Measurements from ENCODE around the gene MAEA.

The MAEA gene

GRCh38 chr4:1305781-1306455 is 16.2 kb downstream of the MAEA start:
- DNase-seq = no peak

DNA sequence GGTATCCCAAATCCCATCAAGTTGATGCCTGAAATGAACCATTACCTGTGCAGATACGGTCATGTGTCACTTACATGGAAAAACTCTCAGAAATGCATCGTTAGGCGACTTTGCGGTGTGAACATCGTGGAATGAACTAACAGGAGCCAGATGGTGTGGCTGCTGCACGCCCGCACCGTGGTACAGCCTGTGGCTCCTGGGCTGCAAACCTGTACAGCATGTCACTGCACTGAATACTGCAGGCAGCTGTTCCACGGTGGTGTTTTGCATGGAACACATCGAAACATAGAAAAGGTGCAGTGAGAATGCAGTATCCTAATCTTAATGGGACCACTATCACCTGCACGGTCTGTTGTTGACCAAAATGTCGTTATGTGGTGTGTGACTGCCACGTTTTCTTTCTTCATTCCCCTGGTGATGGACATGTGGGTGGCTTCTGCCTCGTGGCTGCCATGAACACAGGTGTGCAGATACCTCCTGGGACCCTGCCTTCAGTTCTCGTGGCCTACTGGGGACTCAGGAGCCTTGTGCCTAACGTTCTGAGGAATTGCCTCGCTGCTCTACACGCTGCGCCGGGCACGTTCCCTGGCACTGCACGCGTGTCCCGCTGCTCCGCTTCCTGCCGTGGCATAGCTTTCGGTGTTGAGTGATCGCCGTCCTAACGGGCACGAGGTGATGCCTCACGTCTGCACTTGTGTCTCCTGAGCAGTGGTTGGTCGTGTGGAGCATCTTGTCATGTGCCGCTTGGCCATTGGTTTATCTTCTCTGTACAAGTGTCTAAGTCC is 18.5 kb downstream of the MAEA start:
- DNase-seq = no peak

GRCh38 chr4:1309261-1310010 is 19.7 kb downstream of the MAEA start:
- no peak for DNase-seq

DNA sequence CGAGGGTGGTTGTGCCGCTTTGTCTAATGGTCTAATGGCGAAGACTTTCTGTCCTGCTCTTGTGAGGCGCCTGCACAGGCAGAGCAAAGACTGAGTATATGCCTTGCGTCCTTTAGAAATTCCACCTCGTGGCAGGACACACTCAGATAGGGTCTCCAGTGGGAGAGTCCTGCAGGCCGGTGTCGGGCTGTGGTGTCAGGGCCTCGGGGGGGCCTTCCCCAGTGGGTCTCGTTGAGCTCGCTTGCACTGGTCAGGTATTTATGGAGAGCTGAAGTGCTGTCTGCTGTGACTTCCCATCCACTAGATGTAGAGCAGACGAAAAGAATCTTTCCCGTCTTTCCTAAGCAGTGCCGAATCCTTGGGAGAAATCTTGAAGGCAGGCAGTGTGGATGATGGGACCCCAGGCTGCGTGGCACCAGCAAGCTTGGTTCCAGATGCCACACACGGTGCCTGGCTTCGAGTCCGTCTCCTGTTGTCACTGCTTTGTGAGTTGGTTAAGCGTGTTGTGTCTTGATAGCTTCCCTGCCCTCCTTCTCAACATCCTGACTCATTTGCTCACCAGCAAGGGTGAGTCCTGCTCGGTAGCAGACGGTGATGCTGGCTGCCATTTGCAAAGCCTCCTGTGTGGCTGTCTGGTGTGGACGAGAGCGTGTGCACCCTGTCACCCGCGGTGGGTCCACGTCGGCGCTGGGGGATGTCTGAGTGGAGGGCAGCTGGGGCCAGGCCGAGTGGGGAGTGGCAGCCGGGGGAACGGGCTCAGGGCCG is 20.5 kb downstream of the MAEA start:
- DNase-seq = no peak

DNA sequence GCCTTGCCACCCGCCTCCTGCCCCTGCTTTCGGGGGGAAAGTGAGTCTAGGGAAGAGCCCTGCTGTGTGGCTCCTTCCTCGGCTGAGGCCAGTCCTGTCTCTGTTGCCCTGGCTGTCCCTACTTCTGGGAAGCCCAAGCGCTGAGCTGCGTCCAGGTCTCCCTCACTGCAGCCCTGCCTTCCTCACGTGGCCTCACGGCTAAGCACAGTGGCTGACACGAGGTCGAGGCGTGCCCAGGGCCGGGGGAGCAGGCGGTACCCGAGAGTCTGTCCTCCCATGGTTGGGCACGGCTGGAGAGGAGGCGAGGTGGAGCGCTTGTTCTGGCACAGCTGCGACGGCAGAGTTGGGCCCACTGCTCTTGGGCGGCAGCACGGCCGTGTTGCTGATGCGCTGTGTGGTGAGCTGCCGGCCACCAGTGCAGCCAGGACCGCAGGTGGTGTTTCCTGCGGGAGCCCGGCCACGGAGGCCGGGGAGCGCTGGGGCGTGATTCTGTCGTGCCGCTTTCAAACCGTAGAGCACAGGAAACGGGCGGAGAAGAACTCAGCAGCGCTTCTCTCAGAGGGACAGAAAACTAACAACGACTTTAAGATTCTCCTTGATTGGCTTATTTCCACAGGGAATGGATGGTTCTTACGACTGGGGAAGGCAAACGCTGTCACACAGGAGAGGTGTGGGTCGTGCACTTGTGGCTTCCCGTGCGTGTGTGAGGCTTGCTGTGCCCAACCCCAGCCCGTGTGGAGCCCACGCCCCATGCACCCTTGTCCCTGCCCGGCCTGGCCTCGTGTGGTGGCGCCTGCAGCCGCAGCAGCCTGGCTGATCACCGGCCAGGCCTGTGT is 21.3 kb downstream of the MAEA start:
- no peak for DNase-seq

DNA sequence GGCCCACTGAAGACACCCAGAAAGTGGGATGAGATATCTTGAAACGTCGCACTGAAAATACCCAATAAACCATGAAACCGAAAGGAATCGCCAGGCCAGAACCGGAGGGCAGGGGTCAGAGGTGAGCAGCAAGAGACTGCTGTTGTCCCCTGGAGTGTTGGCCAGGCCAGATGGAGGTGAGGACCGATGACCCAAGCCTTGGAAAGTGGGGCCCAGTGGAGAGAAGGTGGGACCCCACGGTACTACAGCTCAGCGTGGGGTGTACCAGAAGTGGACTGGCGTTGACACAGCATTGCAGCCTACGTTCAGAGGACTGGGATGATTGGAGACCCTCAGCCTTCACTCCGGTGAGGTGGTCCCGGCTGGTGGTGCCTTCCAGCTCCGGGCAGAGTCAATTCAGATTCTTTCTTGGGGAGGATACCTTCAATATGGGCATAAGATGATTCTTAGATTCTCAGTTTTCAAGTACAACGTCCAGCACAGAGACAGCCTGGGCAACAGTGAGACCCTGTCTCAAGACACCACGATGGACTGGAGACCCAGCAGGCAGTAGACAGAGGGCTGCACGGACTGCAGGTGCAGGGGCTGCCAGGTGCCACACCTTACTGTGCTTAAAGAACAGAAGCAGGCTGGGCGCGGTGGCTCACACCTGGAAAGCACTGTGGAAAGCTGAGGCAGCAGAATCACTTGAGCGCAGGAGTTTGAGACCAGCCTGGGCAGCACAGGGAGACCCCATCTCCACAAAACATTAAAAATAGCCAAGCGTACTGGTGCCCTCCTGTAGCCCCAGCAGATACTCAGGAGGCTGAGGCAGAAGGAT is 23.3 kb downstream of the MAEA start:
- DNase-seq = no peak

- no peak for DNase-seq
Observed at GRCh38 chr4:1315306-1315705, 25.6 kb downstream of the MAEA start.

GRCh38 chr4:1315836-1316536 is 26.3 kb downstream of the MAEA start:
- no peak for DNase-seq

DNA sequence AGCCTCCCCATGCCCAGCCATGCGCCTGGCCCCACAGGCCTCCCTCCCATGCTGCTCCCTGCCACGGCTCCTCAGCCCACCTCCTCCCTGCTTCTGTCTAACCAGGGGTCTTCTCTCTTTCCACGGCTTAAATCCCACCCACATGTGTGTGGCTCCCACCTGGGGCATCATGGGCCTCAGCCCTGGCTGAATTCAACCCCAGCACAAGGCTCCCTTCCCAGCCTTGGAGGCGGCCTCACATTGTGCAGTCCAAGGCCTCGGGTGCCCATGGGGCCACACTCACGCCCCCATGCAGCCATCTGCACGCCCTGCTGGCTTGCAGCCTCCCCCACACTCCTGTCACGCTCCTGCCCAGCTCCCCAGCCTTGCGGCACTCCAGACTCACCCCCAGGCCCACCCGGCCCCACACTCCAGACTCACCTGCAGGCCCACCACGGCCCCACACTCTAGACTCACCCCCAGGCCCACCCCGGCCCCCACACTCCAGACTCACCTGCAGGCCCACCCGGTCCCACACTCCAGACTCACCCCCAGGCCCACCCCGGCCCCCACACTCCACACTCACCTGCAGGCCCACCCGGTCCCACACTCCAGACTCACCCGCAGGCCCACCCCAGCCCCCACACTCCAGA is 27.0 kb downstream of the MAEA start:
- DNase-seq = no peak

DNA sequence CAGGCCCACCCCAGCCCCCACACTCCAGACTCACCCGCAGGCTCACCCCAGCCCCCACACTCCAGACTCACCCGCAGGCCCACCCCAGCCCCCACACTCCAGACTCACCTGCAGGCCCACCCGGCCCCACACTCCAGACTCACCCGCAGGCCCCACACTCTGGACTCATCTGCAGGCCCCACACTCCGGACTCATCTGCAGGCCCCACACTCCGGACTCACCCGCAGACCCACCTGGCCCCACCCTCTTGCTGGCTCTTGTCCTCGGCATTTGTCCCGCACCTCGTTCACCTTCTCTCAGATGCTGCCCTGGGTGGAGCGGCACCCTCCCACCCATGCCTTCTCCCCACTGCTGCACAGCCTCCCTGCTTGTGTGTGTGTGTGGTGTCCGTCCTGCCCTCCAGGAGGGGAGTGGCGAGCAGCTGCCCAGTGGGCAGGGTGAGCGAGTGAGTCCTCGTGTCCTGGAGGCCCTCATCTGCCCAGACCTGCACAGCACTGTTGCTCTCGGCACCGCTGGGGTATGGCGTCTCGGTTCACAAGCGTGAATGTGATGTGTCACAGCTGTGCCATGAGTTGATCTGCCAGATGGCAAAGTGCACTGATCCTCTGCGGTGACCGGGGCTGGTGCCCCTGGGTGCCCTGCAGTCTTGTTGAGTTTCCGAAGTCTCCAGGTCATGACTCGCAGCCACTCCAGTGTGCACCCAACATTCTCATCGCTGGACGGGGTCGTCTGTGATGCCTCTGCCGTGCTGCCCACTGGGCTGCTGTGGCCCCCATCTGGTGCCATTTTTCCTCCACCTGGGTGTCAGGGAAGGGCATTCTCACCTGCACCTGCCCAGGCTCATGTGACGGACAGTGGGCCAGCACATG is 27.7 kb downstream of the MAEA start:
- no peak for DNase-seq

GRCh38 chr4:1318046-1318375 is 28.3 kb downstream of the MAEA start:
- DNase-seq = no peak

DNA sequence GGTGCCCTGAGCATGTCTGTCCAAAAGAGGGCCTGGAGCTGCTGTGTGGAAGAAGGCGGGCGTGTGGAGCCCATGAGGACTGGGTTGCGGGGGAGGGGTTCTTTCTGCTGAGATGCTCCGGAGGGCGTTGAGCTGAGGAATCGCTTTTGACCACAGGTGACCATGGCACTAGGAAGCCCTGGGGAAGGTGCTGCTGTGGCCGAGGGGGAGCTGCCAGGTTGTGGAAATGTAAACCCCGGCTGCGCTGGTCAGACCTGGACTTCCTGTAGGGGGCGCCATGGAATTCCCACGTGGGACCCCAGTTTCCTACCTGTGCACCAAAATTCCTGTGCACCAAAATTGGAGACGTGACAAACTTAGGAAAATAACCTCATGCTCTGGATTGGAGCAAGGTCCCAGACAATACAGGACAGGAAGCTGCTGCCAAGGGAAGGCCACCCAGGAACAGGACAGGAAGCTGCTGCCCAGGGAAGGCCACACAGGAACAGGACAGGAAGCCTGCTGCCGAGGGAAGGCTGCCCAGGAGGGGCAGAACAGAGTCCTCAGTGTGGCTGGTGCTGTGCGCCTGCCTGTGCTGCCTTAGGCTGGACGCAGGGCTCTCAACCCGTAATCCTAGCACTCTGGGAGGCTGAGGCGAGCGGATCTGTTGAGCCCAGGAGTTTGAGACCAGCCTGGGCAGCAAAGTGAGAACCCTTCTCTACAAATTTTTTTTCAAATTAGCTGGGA is 29.0 kb downstream of the MAEA start:
- no peak for DNase-seq

DNA sequence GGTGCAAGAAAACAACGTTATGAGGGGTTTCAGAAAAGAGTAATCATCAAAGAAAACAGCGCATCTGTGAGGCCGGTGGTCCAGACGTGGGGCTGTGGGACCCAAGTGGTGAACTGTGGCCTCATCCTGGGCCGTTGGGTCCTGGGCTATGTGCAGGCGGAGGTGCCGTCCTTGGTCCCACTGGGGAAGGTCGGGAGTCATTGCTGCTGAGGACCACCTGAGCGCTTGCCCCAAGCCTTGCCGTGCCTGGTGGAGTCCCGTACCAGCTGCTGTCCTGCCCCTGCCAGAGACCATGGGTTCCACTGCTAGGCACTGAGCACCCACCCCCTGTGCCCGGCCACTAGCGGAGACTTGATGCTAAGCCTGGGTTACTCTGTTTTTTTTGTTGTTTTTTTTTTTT is 31.8 kb downstream of the MAEA start:
- no peak for DNase-seq

- DNase-seq = no peak
Observed at GRCh38 chr4:1321946-1322650, 32.4 kb downstream of the MAEA start.

- DNase-seq = no peak
Observed at GRCh38 chr4:1323280-1323634, 33.6 kb downstream of the MAEA start.

DNA sequence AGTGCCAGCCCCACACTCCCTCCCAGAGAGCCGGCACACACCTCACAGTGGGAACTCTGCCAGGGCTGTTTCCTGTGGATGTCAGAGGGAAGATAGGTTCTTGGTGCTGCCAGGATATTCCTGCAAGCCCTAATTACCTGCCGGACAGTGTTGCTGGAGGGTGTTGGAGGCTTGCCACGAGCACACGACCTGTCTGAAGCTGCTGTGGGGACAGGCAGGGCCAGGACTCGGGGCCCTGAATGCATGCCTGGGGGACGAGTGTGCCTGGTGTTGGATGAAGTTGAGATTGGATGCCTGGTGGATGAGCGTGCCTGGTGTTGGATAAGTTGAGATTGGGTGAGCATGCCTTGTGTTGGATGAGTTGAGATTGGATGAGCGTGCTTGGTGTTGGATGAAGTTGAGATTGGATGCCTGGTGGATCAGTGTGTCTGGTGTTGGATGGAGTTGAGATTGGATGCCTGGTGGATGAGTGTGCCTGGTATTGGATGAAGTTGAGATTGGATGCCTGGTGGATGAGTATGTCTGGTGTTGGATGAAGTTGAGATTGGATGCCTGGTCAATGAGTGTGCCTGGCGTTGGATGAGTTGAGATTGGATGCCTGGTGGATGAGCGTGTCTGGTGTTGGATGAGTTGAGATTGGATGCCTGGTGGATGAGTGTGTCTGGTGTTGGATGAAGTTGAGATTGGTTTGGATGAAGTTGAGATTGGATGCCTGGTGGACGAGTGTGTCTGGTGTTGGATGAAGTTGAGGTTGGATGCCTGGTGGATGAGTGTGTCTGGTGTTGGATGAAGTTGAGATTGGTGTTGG is 34.1 kb downstream of the MAEA start:
- no peak for DNase-seq

All from NCI-H1048 (cell line).